Small intestine (tissue), 7 donors: Measurements from ENCODE around the gene HSPA4L. TPM values are rescaled to one million over a fixed set of nuclear protein-coding genes. Genes with fewer than 3 reads are reported as not detected.

Experiments
- DNase-seq, 2 donors: peaks; one replicate each; pipeline versions ENCODE4 v3.0.0 to v3.0.0-alpha.2; 2013
- FAIRE-seq: peaks from 2 replicates; lab custom pipeline; 2012; peaks lifted over from hg19 to GRCh38; lab: Jason Lieb, UNC
- H3K27ac ChIP-seq, 3 donors: one replicate each; pipeline ENCODE4 v1.5.1; 2013; ENCODE audit warnings: low read length in 2 of 3, mild to moderate bottlenecking in 2 of 3, control low read depth in 1 of 3, inconsistent platforms in 1 of 3, low read depth in 1 of 3, moderate library complexity in 1 of 3
- H3K27me3 ChIP-seq, 3 donors: one replicate each; pipeline ENCODE4 v1.6.1; 2013; ENCODE audit warnings: low read length in 3 of 3, inconsistent platforms in 1 of 3; ENCODE audit not compliant: control insufficient read depth in 3 of 3, insufficient read depth in 3 of 3
- H3K36me3 ChIP-seq, 3 donors: one replicate each; pipeline ENCODE4 v1.6.1; 2013; ENCODE audit warnings: low read length in 3 of 3, inconsistent platforms in 1 of 3, low read depth in 1 of 3, mild to moderate bottlenecking in 1 of 3, moderate library complexity in 1 of 3; ENCODE audit not compliant: control insufficient read depth in 3 of 3, insufficient read depth in 2 of 3
- H3K4me1 ChIP-seq, 3 donors: one replicate each; pipeline ENCODE4 v1.6.1; 2013; ENCODE audit warnings: low read length in 2 of 3, inconsistent platforms in 1 of 3, low read depth in 1 of 3, mild to moderate bottlenecking in 1 of 3, moderate library complexity in 1 of 3; ENCODE audit not compliant: control insufficient read depth in 3 of 3, insufficient read depth in 2 of 3
- H3K4me3 ChIP-seq, 3 donors: one replicate each; pipeline ENCODE4 v1.5.1; 2013; ENCODE audit warnings: low read length in 3 of 3, control low read depth in 1 of 3, inconsistent platforms in 1 of 3, low read depth in 1 of 3, mild to moderate bottlenecking in 1 of 3, moderate library complexity in 1 of 3
- H3K9me3 ChIP-seq, 2 donors: one replicate each; pipeline ENCODE4 v1.6.1; 2013; ENCODE audit warnings: low read depth in 1 of 2, low read length in 1 of 2; ENCODE audit not compliant: control insufficient read depth in 2 of 2, insufficient read depth in 1 of 2
- WGBS, 3 donors: extraction: QIAGEN DNeasy Blood & Tissue Kit; methylation state at CpG; one replicate each; pipeline ENCODE4 v1.1.7; 2013; 5-methylcytosine and 5-hydroxymethylcytosine counted together
- polyA plus RNA-seq, 4 donors: library from polyadenylated mRNA; stranded (reverse) in 3 of 4; unstranded in 1 of 4; fragments of 200-250 nt in 3 of 4; fragments of 120-200 nt in 1 of 4; gene quantifications; one replicate each; pipeline versions ENCODE4 v1.2.1 to v1.2.3, GENCODE V29; 2013
- donor health status: healthy with polysubstance abuse.
- donor health status: control.
- donor health status: control.
- donor health status: Bipolar disorder and iron deficiency.
- donor health status: healthy.

The HSPA4L gene
- polyA plus RNA-seq, 4 donors, result 0.54 to 1.6 (median 1.00) TPM

- whole genome bisulfite sequencing, 3 donors, result 82 to 93% (median 90%) methylated on average over 5 of the region's 5 CpGs
- H3K4me3 ChIP-seq, result no peak overlapping the region
- DNase-seq, result no peak
- peaks cover 0 to 28% of the 10 kb centered on the region in 2 donors for H3K9me3 ChIP-seq
- H3K36me3 ChIP-seq, result peaks cover 0 to 6% (median 0%) of the 10 kb centered on the region in 3 donors
- no peaks in the 10 kb centered on the region for H3K4me1 ChIP-seq
- no peaks in the 10 kb centered on the region for H3K27me3 ChIP-seq
- FAIRE-seq, result no peak
- no peak overlapping the region for H3K27ac ChIP-seq
Observed at GRCh38 chr4:127844601-127845116, 62.5 kb downstream of the HSPA4L start.

- no peak for DNase-seq
- no peak for FAIRE-seq
- H3K9me3 ChIP-seq, result peaks cover 0 to 28% of the 10 kb centered on the region in 2 donors
- no peaks in the 10 kb centered on the region for H3K4me1 ChIP-seq
- no peak overlapping the region for H3K27ac ChIP-seq
- peaks cover 0 to 6% (median 0%) of the 10 kb centered on the region in 3 donors for H3K36me3 ChIP-seq
- no peak overlapping the region for H3K4me3 ChIP-seq
- H3K27me3 ChIP-seq, result no peaks in the 10 kb centered on the region
Observed at GRCh38 chr4:127846061-127846460, 63.9 kb downstream of the HSPA4L start.

- WGBS, 3 donors, result 88 to 98% (median 97%) methylated on average over 1 of the region's 1 CpG
- H3K4me1 ChIP-seq, result no peaks in the 10 kb centered on the region
- FAIRE-seq (no peak), DNase-seq (no peak)
- H3K9me3 ChIP-seq, result peaks cover 0 to 28% of the 10 kb centered on the region in 2 donors
- no peaks in the 10 kb centered on the region for H3K27me3 ChIP-seq
- H3K36me3 ChIP-seq, result peaks cover 0 to 6% (median 0%) of the 10 kb centered on the region in 3 donors
- no peak overlapping the region for H3K4me3 ChIP-seq
- no peak overlapping the region for H3K27ac ChIP-seq
Observed at GRCh38 chr4:127846765-127847164, 64.6 kb downstream of the HSPA4L start.

- no peak for DNase-seq
Observed at GRCh38 chr4:127849505-127850234, 67.5 kb downstream of the HSPA4L start.

GRCh38 chr4:127852661-127853060 lies 70.5 kb downstream of the HSPA4L start:
- H3K4me1 ChIP-seq, result no peaks in the 10 kb centered on the region
- H3K27me3 ChIP-seq, result no peaks in the 10 kb centered on the region
- no peak for FAIRE-seq
- no peak overlapping the region for H3K27ac ChIP-seq
- no peak overlapping the region for H3K4me3 ChIP-seq
- no peak for DNase-seq
- peaks cover 0 to 17% of the 10 kb centered on the region in 2 donors for H3K9me3 ChIP-seq
- 36 to 47% (median 38%) methylated on average over 1 of the region's 1 CpG for WGBS, 3 donors
- peaks cover 0 to 4% (median 0%) of the 10 kb centered on the region in 3 donors for H3K36me3 ChIP-seq

More at GRCh38 chr4:127849505-127850234, 67.5 kb downstream of the HSPA4L start:
- Histone ChIP-seq H3K4me1 (no peaks in the 10 kb centered on the region), H3K36me3 (no peaks in the 10 kb centered on the region), H3K27ac (no peak overlapping the region), H3K27me3 (no peaks in the 10 kb centered on the region), H3K9me3 (peaks cover 0 to 23% of the 10 kb centered on the region in 2 donors), H3K4me3 (no peak overlapping the region)
- 88 to 100% (median 95%) methylated on average over 1 of the region's 1 CpG for WGBS, 3 donors
- FAIRE-seq, result no peak

- Histone ChIP-seq H3K9me3 (peaks cover 0 to 8% of the 10 kb centered on the region in 2 donors), H3K27me3 (no peaks in the 10 kb centered on the region), H3K4me1 (no peaks in the 10 kb centered on the region), H3K36me3 (peaks cover 0 to 4% (median 0%) of the 10 kb centered on the region in 3 donors), H3K27ac (no peak overlapping the region), H3K4me3 (no peak overlapping the region)
- FAIRE-seq (no peak), DNase-seq (no peak)
Observed at GRCh38 chr4:127856196-127856812, 74.2 kb downstream of the HSPA4L start.

- H3K27ac ChIP-seq, result no peak overlapping the region
- DNase-seq (no peak), FAIRE-seq (no peak)
- no peaks in the 10 kb centered on the region for H3K4me1 ChIP-seq
- 76 to 84% (median 76%) methylated on average over 4 of the region's 4 CpGs for WGBS, 3 donors
- peaks cover 0 to 8% of the 10 kb centered on the region in 2 donors for H3K9me3 ChIP-seq
- no peak overlapping the region for H3K4me3 ChIP-seq
- H3K36me3 ChIP-seq, result peaks cover 0 to 4% (median 0%) of the 10 kb centered on the region in 3 donors
- no peaks in the 10 kb centered on the region for H3K27me3 ChIP-seq
Observed at GRCh38 chr4:127856813-127857447, 74.8 kb downstream of the HSPA4L start.

GRCh38 chr4:127857641-127858040 lies 75.5 kb downstream of the HSPA4L start:
- peaks cover 0 to 4% (median 0%) of the 10 kb centered on the region in 3 donors for H3K36me3 ChIP-seq
- DNase-seq (no peak), FAIRE-seq (no peak)
- H3K4me1 ChIP-seq, result no peaks in the 10 kb centered on the region
- WGBS, 3 donors, result 89 to 92% (median 90%) methylated on average over 1 of the region's 1 CpG
- H3K27me3 ChIP-seq, result no peaks in the 10 kb centered on the region
- peaks cover 0 to 8% of the 10 kb centered on the region in 2 donors for H3K9me3 ChIP-seq
- H3K4me3 ChIP-seq, result no peak overlapping the region
- no peak overlapping the region for H3K27ac ChIP-seq
